Raji (cell line): ENCODE measurements around the gene LYPD3.

ENCODE experiments used
- POLR2A ChIP-seq: IDR thresholded peaks from 2 replicates; pipeline ENCODE4 v1.6.1; 2011; ENCODE audit warnings: low read depth, low read length, control low read depth; ENCODE audit not compliant: insufficient read depth

Gene LYPD3

GRCh38 chr19:43489979-43490599 lies 24.7 kb upstream of the LYPD3 start:
- no peak for TF ChIP-seq POLR2A

GRCh38 chr19:43489310-43489709 lies 23.9 kb upstream of the LYPD3 start:
- no peak for TF ChIP-seq POLR2A

GRCh38 chr19:43488179-43488578 lies 22.8 kb upstream of the LYPD3 start:
- no peak for TF ChIP-seq POLR2A

- no peak for TF ChIP-seq POLR2A
Measured at GRCh38 chr19:43486412-43486811, 21.0 kb upstream of the LYPD3 start.

- TF ChIP-seq POLR2A, result no peak
Measured at GRCh38 chr19:43485951-43486350, 20.5 kb upstream of the LYPD3 start.

GRCh38 chr19:43483281-43483680 lies 17.9 kb upstream of the LYPD3 start:
- TF ChIP-seq POLR2A, result no peak

GRCh38 chr19:43482193-43482592 lies 16.8 kb upstream of the LYPD3 start:
- TF ChIP-seq POLR2A, result no peak

GRCh38 chr19:43481701-43482100 lies 16.3 kb upstream of the LYPD3 start:
- TF ChIP-seq POLR2A, result no peak

- no peak for TF ChIP-seq POLR2A
Measured at GRCh38 chr19:43480574-43480973, 15.2 kb upstream of the LYPD3 start.

GRCh38 chr19:43479961-43480561 lies 14.7 kb upstream of the LYPD3 start:
- no peak for TF ChIP-seq POLR2A

GRCh38 chr19:43479226-43479625 lies 13.8 kb upstream of the LYPD3 start:
- no peak for TF ChIP-seq POLR2A

- no peak for TF ChIP-seq POLR2A
Measured at GRCh38 chr19:43478323-43478722, 12.9 kb upstream of the LYPD3 start.

GRCh38 chr19:43476606-43477005 lies 11.2 kb upstream of the LYPD3 start:
- TF ChIP-seq POLR2A, result no peak

GRCh38 chr19:43474986-43475705 lies 9.7 kb upstream of the LYPD3 start:
- TF ChIP-seq POLR2A, result no peak

GRCh38 chr19:43474487-43474886 lies 9.1 kb upstream of the LYPD3 start:
- no peak for TF ChIP-seq POLR2A

- no peak for TF ChIP-seq POLR2A
Measured at GRCh38 chr19:43471091-43471490, 5.7 kb upstream of the LYPD3 start.
